Muscle layer of duodenum (tissue), 2 donors: ENCODE measurements around the gene WDFY3.
A peak's percentile ranks its signal among the peaks of the same experiment; 100 is the strongest.

ENCODE experiments used
- H3K27ac ChIP-seq: one replicate; pipeline ENCODE4 v1.7.0; 2013; ENCODE audit warnings: mild to moderate bottlenecking, low read length
- H3K27me3 ChIP-seq: one replicate; pipeline ENCODE4 v1.7.0; 2013; ENCODE audit warnings: low read depth, mild to moderate bottlenecking, control low read depth, low read length
- H3K36me3 ChIP-seq, 2 donors: one replicate each; pipeline ENCODE4 v1.7.0; 2013; ENCODE audit warnings: low read length in 2 of 2, control low read depth in 1 of 2, mild to moderate bottlenecking in 1 of 2; ENCODE audit not compliant: insufficient read depth in 2 of 2, control insufficient read depth in 1 of 2
- H3K4me1 ChIP-seq, 2 donors: one replicate each; pipeline ENCODE4 v1.7.0; 2013; ENCODE audit warnings: low read length in 2 of 2, mild to moderate bottlenecking in 2 of 2, control low read depth in 1 of 2, moderate library complexity in 1 of 2; ENCODE audit not compliant: insufficient read depth in 2 of 2, control insufficient read depth in 1 of 2
- H3K4me3 ChIP-seq, 2 donors: one replicate each; pipeline ENCODE4 v1.7.0; 2013; ENCODE audit warnings: low read length in 2 of 2, low read depth in 1 of 2, mild to moderate bottlenecking in 1 of 2
- H3K9me3 ChIP-seq, 2 donors: one replicate each; pipeline ENCODE4 v1.7.0; 2013; ENCODE audit warnings: low read length in 2 of 2, control low read depth in 1 of 2, mild to moderate bottlenecking in 1 of 2; ENCODE audit not compliant: control insufficient read depth in 1 of 2
- donor health status: healthy.

WDFY3 gene

GRCh38 chr4:84940960-84941359, 25.5 kb downstream of the WDFY3 start:
- H3K4me1 ChIP-seq = peaks cover 0 to 30% of the 10 kb centered on the region in 2 donors
- H3K4me3 ChIP-seq = no peak overlapping the region
- peaks cover 4 to 9% of the 10 kb centered on the region in 2 donors for H3K9me3 ChIP-seq
- no peak overlapping the region for H3K27ac ChIP-seq
- no peaks in the 10 kb centered on the region for H3K27me3 ChIP-seq
- H3K36me3 ChIP-seq = no peaks in the 10 kb centered on the region

GRCh38 chr4:84939113-84939512, 27.4 kb downstream of the WDFY3 start:
- H3K9me3 ChIP-seq = peaks cover 4 to 9% of the 10 kb centered on the region in 2 donors
- H3K36me3 ChIP-seq = no peaks in the 10 kb centered on the region
- H3K4me3 ChIP-seq = no peak overlapping the region
- H3K27ac ChIP-seq = peak overlapping the region; percentile 57
- peaks cover 0 to 31% of the 10 kb centered on the region in 2 donors for H3K4me1 ChIP-seq
- H3K27me3 ChIP-seq = no peaks in the 10 kb centered on the region

GRCh38 chr4:84938316-84938715, 28.2 kb downstream of the WDFY3 start:
- Histone ChIP-seq H3K4me3 (no peak overlapping the region), H3K27me3 (no peaks in the 10 kb centered on the region), H3K36me3 (no peaks in the 10 kb centered on the region), H3K9me3 (peaks cover 4 to 9% of the 10 kb centered on the region in 2 donors), H3K27ac (peak overlapping the region; percentile 57), H3K4me1 (peaks cover 0 to 31% of the 10 kb centered on the region in 2 donors)

GRCh38 chr4:84937381-84937977, 29.0 kb downstream of the WDFY3 start:
- Histone ChIP-seq H3K27ac (no peak overlapping the region), H3K4me1 (peaks cover 0 to 31% of the 10 kb centered on the region in 2 donors), H3K9me3 (peaks cover 3 to 9% of the 10 kb centered on the region in 2 donors), H3K27me3 (no peaks in the 10 kb centered on the region), H3K36me3 (no peaks in the 10 kb centered on the region), H3K4me3 (no peak overlapping the region)

GRCh38 chr4:84936123-84936522, 30.4 kb downstream of the WDFY3 start:
- Histone ChIP-seq H3K9me3 (peaks cover 0 to 3% of the 10 kb centered on the region in 2 donors), H3K36me3 (peaks cover 3% of the 10 kb centered on the region in 2 donors), H3K4me3 (no peak overlapping the region), H3K4me1 (peaks cover 0 to 33% of the 10 kb centered on the region in 2 donors), H3K27me3 (no peaks in the 10 kb centered on the region), H3K27ac (no peak overlapping the region)

- H3K9me3 ChIP-seq = no peaks in the 10 kb centered on the region
- H3K27ac ChIP-seq = no peak overlapping the region
- H3K4me3 ChIP-seq = no peak overlapping the region
- no peaks in the 10 kb centered on the region for H3K27me3 ChIP-seq
- H3K36me3 ChIP-seq = peaks cover 4 to 16% of the 10 kb centered on the region in 2 donors
- H3K4me1 ChIP-seq = peaks cover 0 to 17% of the 10 kb centered on the region in 2 donors
These were observed 34.0 kb downstream of the WDFY3 start for GRCh38 chr4:84932462-84932861.

- H3K4me1 ChIP-seq = peaks cover 0 to 12% of the 10 kb centered on the region in 2 donors
- no peaks in the 10 kb centered on the region for H3K27me3 ChIP-seq
- no peak overlapping the region for H3K4me3 ChIP-seq
- no peaks in the 10 kb centered on the region for H3K9me3 ChIP-seq
- peaks cover 4 to 18% of the 10 kb centered on the region in 2 donors for H3K36me3 ChIP-seq
- H3K27ac ChIP-seq = no peak overlapping the region
These were observed 34.5 kb downstream of the WDFY3 start for GRCh38 chr4:84931961-84932360.

GRCh38 chr4:84931274-84931673, 35.2 kb downstream of the WDFY3 start:
- no peaks in the 10 kb centered on the region for H3K9me3 ChIP-seq
- peaks cover 4 to 18% of the 10 kb centered on the region in 2 donors for H3K36me3 ChIP-seq
- H3K27me3 ChIP-seq = no peaks in the 10 kb centered on the region
- no peak overlapping the region for H3K4me3 ChIP-seq
- H3K27ac ChIP-seq = no peak overlapping the region
- H3K4me1 ChIP-seq = peaks cover 0 to 7% of the 10 kb centered on the region in 2 donors

- H3K27ac ChIP-seq = no peak overlapping the region
- no peaks in the 10 kb centered on the region for H3K27me3 ChIP-seq
- H3K36me3 ChIP-seq = peaks cover 4 to 18% of the 10 kb centered on the region in 2 donors
- no peaks in the 10 kb centered on the region for H3K9me3 ChIP-seq
- peaks cover 0 to 3% of the 10 kb centered on the region in 2 donors for H3K4me1 ChIP-seq
- no peak overlapping the region for H3K4me3 ChIP-seq
These were observed 38.4 kb downstream of the WDFY3 start for GRCh38 chr4:84928089-84928488.

GRCh38 chr4:84927428-84927827, 39.1 kb downstream of the WDFY3 start:
- H3K27ac ChIP-seq = no peak overlapping the region
- H3K4me1 ChIP-seq = peaks cover 0 to 3% of the 10 kb centered on the region in 2 donors
- no peaks in the 10 kb centered on the region for H3K9me3 ChIP-seq
- H3K36me3 ChIP-seq = peaks cover 4 to 18% of the 10 kb centered on the region in 2 donors
- no peak overlapping the region for H3K4me3 ChIP-seq
- no peaks in the 10 kb centered on the region for H3K27me3 ChIP-seq

GRCh38 chr4:84925558-84925957, 40.9 kb downstream of the WDFY3 start:
- peaks cover 0 to 14% of the 10 kb centered on the region in 2 donors for H3K36me3 ChIP-seq
- no peaks in the 10 kb centered on the region for H3K27me3 ChIP-seq
- H3K4me1 ChIP-seq = no peaks in the 10 kb centered on the region
- no peaks in the 10 kb centered on the region for H3K9me3 ChIP-seq
- H3K27ac ChIP-seq = no peak overlapping the region
- no peak overlapping the region for H3K4me3 ChIP-seq

GRCh38 chr4:84924434-84924833, 42.1 kb downstream of the WDFY3 start:
- H3K9me3 ChIP-seq = no peaks in the 10 kb centered on the region
- H3K4me3 ChIP-seq = no peak overlapping the region
- no peaks in the 10 kb centered on the region for H3K4me1 ChIP-seq
- no peak overlapping the region for H3K27ac ChIP-seq
- H3K36me3 ChIP-seq = peaks cover 0 to 14% of the 10 kb centered on the region in 2 donors
- H3K27me3 ChIP-seq = no peaks in the 10 kb centered on the region
